GM23338 (cell line): Measurements from ENCODE around the gene OSBPL10.

Experiments
- EZH2phosphoT487 ChIP-seq: fragments of 200-600 bp; sonication (generic); IDR thresholded peaks from one replicate; pipeline ENCODE4 v1.8.1; 2018; ENCODE audit warnings: antibody characterized with exemption; ENCODE audit not compliant: unreplicated experiment
- JUNB ChIP-seq: IDR thresholded peaks from one replicate; pipeline ENCODE4 v1.6.1; 2016; ENCODE audit warnings: antibody characterized with exemption; ENCODE audit not compliant: unreplicated experiment

DNA sequence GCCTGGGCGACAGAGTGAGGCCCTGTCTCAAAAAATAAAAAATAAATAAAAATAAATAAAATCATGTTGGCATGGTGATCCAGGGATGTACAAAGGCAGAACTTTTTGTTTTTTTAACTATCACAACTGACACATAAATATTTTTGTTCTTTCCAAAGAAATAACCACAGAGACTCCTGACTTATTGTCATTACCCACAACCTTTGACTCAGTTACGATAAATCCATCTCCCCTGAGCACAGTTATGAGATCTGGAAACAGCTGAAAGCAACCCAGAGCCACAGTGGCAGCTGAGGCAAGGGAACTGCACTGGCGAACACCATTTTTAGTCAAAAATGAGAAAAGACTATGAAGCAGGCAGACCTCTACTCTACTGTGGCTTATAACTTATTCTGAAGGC lies 24.0 kb downstream of the OSBPL10 start:
- no peak for TF ChIP-seq JUNB
- no peak for TF ChIP-seq EZH2phosphoT487
